Endothelial cell of umbilical vein (primary cell): ENCODE results near the gene TRAPPC12. TPM values are rescaled to one million over a fixed set of nuclear protein-coding genes. Genes with fewer than 3 reads are reported as not detected.

Experiments used
- BruUV-seq: library from RNA; stranded (reverse); fragments of 400-500 nt; replicated peaks from 2 replicates; lab custom pipeline; 2021; lab: Mats Ljungman, UMichigan
- CTCF ChIA-PET: fragments of 300-600, 350-600 bp; sonication (Branson Sonifier 250); formaldehyde crosslinking; loops from one replicate; lab custom pipeline; 2021; ENCODE audit warnings: antibody characterized with exemption, inconsistent platforms; lab: Charles Lee
- POLR2A ChIA-PET: fragments of 300-600, 350-600 bp; sonication (Branson Sonifier 250); formaldehyde crosslinking; loops from one replicate; lab custom pipeline; 2021; ENCODE audit warnings: antibody characterized with exemption, inconsistent platforms; lab: Charles Lee
- DNase-seq: peaks from one replicate; pipeline ENCODE4 v3.0.0-alpha.2; 2011; ENCODE audit warnings: low read depth, low spot score
- FAIRE-seq: peaks from 2 replicates; lab custom pipeline; 2011; peaks lifted over from hg19 to GRCh38; lab: Jason Lieb, UNC
- H2AFZ ChIP-seq: 2 replicates; pipeline ENCODE4 v1.6.0; 2012; ENCODE audit warnings: low read depth, low read length, control low read depth, inconsistent platforms
- H3K27ac ChIP-seq: 2 replicates; pipeline ENCODE4 v1.5.1; 2011; ENCODE audit warnings: low read depth, mild to moderate bottlenecking, control low read depth, low read length, moderate library complexity; ENCODE audit not compliant: insufficient read depth
- H3K27me3 ChIP-seq, 2 experiments: 2 replicates each; pipeline versions ENCODE4 v1.6.0 to v1.6.1; 2011; ENCODE audit warnings: low read length in 2 of 2, mixed read lengths in 1 of 2; ENCODE audit not compliant: control insufficient read depth in 2 of 2, insufficient read depth in 2 of 2
- H3K36me3 ChIP-seq, 2 experiments: 2 replicates in 1 of 2; 3 replicates in 1 of 2; pipeline ENCODE4 v1.5.1; 2011; ENCODE audit warnings: low read length in 2 of 2, mild to moderate bottlenecking in 1 of 2, moderate library complexity in 1 of 2; ENCODE audit not compliant: control insufficient read depth in 2 of 2, insufficient read depth in 2 of 2; ENCODE audit errors: extremely low read depth in 1 of 2
- H3K4me1 ChIP-seq: 3 replicates; pipeline ENCODE4 v1.5.1; 2011; ENCODE audit warnings: mild to moderate bottlenecking, low read length; ENCODE audit not compliant: control insufficient read depth, insufficient read depth; ENCODE audit errors: extremely low read depth
- H3K4me2 ChIP-seq: 2 replicates; pipeline ENCODE4 v1.6.1; 2011; ENCODE audit warnings: low read length, control low read depth, mixed read lengths; ENCODE audit not compliant: insufficient read depth
- H3K4me3 ChIP-seq, 3 experiments: fragments of 200-600 bp in 1 of 3; sonication (generic), shearing (Covaris generic) in 1 of 3; replicated peaks in 1 of 3; 2 replicates each; pipeline ENCODE4 v1.5.1; 2011 to 2016; ENCODE audit warnings: control low read depth in 3 of 3, low read length in 3 of 3, mild to moderate bottlenecking in 2 of 3, inconsistent platforms in 1 of 3, low read depth in 1 of 3, moderate library complexity in 1 of 3; ENCODE audit not compliant: insufficient read depth in 1 of 3
- H3K79me2 ChIP-seq: 2 replicates; pipeline ENCODE4 v1.6.0; 2012; ENCODE audit warnings: low read length, inconsistent platforms; ENCODE audit not compliant: control insufficient read depth, insufficient read depth
- H3K9ac ChIP-seq: replicated peaks from 2 replicates; pipeline ENCODE3; 2011; ENCODE audit warnings: low read length, control low read depth; ENCODE audit not compliant: insufficient read depth; ENCODE audit errors: extremely low read depth
- H3K9me1 ChIP-seq: replicated peaks from 3 replicates; pipeline ENCODE4 v1.6.0; 2011; ENCODE audit warnings: mild to moderate bottlenecking, low read length; ENCODE audit not compliant: control insufficient read depth, insufficient read depth; ENCODE audit errors: extremely low read depth
- H3K9me3 ChIP-seq: replicated peaks from 2 replicates; pipeline ENCODE4 v1.5.1; 2012; ENCODE audit warnings: low read length, inconsistent platforms; ENCODE audit not compliant: control insufficient read depth, insufficient read depth
- H4K20me1 ChIP-seq: replicated peaks from 2 replicates; pipeline ENCODE3; 2011; ENCODE audit warnings: mild to moderate bottlenecking, low read length; ENCODE audit not compliant: control insufficient read depth, insufficient read depth; ENCODE audit errors: extremely low read depth
- EZH2 ChIP-seq: IDR thresholded peaks from 2 replicates; pipeline ENCODE4 v1.6.1; 2012; ENCODE audit warnings: borderline replicate concordance, low read depth, mild to moderate bottlenecking, moderate library complexity, low read length, inconsistent platforms; ENCODE audit not compliant: severe bottlenecking
- FOS ChIP-seq: IDR thresholded peaks from 2 replicates; pipeline ENCODE4 v1.6.1; 2011; ENCODE audit warnings: mild to moderate bottlenecking, low read length, moderate library complexity, borderline replicate concordance; ENCODE audit not compliant: insufficient read depth
- GATA2 ChIP-seq: IDR thresholded peaks from 2 replicates; pipeline ENCODE4 v1.7.0; 2011; ENCODE audit warnings: low read depth, mild to moderate bottlenecking, moderate library complexity, mixed read lengths, low read length; ENCODE audit not compliant: insufficient read length, insufficient read depth
- JUN ChIP-seq: IDR thresholded peaks from 2 replicates; pipeline ENCODE4 v1.6.1; 2011; ENCODE audit warnings: borderline replicate concordance, low read depth; ENCODE audit not compliant: insufficient read length, insufficient read depth
- MYC ChIP-seq: IDR thresholded peaks from one replicate; pipeline ENCODE4 v1.6.1; 2011; ENCODE audit warnings: mild to moderate bottlenecking, low read depth, low read length
- POLR2A ChIP-seq: IDR thresholded peaks from 2 replicates; pipeline ENCODE4 v1.6.1; 2012; ENCODE audit warnings: low read depth, mild to moderate bottlenecking, control low read depth, low read length
- POLR2AphosphoS5 ChIP-seq: IDR thresholded peaks from 2 replicates; pipeline ENCODE4 v1.6.1; 2012; ENCODE audit warnings: low read depth, mild to moderate bottlenecking, control low read depth, low read length, moderate library complexity; ENCODE audit not compliant: insufficient read depth
- dilution Hi-C: fragments of 300-500 bp; cut with MboI; formaldehyde crosslinking; loops from one replicate; pipeline ENCODE4 v1.15.0; 2019; ENCODE audit warnings: low sequenced_read_pairs; ENCODE audit not compliant: extremely low pct_ligation_motif_present
- intact Hi-C: fragments of 100-400 bp; cut with micrococcal nuclease; formaldehyde crosslinking; loops from one replicate; pipeline ENCODE4 v1.10.0; 2022
- polyA plus RNA-seq, 4 experiments: library from polyadenylated mRNA; depleted of rRNA in 3 of 4; stranded (reverse) in 3 of 4; unstranded in 1 of 4; fragments of >200 nt; gene quantifications; 2 replicates each; pipeline versions ENCODE4 v1.2.1 to v1.2.3, GENCODE V29; 2011 to 2012; ENCODE audit warnings: missing spikeins in 1 of 4
- total RNA-seq: library from RNA; stranded (reverse); gene quantifications from 2 replicates; pipeline ENCODE4 v1.2.3, GENCODE V29; 2021
- TF ChIP-seq, protein P1 (sequence below): IDR thresholded peaks from 2 replicates; pipeline ENCODE4 v1.6.1; 2011; ENCODE audit not compliant: insufficient read depth, insufficient read length
- TF ChIP-seq, protein P2 (sequence below), 2 donors: IDR thresholded peaks; 1 replicate in 1 of 2; 2 replicates in 1 of 2; pipeline ENCODE4 v1.5.1; 2011; ENCODE audit warnings: low read length in 2 of 2, mild to moderate bottlenecking in 2 of 2, moderate library complexity in 2 of 2, control low read depth in 1 of 2, inconsistent platforms in 1 of 2, low read depth in 1 of 2; ENCODE audit not compliant: insufficient read depth in 1 of 2; ENCODE audit errors: extremely low read depth in 1 of 2

TRAPPC12 gene
- total and polyA plus RNA-seq, 2 donors (not counting 3 experiments of a cell fraction or from before 2014, with no cell fraction given) = 47.5 to 81.5 TPM

DNA sequence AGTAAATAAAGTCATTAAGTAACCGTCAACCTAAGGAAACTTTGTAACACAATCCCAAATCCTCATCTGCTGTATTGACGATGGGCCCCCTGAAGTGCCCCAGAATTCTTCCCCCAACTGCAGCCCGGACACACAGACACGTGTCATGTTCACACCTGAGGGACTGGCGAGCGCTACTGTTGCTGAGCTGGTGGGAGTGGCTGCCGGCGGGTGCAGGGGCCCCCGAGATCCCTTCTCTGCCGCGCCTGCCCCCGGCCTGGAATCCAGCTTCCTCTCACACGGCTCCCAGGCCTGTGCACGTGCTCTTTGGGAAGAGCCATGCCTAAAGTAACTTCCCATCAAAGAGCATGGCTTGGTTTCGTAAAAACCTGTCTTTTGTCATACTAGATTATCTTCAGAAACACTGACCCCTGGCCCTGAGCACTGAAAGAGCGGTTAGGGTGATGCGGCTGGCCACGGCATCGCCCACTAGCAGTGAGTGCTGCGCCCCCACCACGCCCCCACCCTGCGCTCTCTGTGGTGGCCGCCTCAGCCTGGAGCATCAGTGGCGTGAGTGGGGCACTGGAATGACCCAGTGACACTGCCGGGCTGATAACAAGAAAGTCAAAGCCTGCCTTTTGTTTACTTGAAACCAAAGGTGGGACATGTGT is 83.8 kb downstream of the TRAPPC12 start:
- no peak overlapping the region for H3K9ac ChIP-seq
- FAIRE-seq = no peak

More for the DNA sequence above, 83.8 kb downstream of the TRAPPC12 start:
- H3K27ac ChIP-seq = no peak overlapping the region
- no peak overlapping the region for H2AFZ ChIP-seq
- intact Hi-C loops = loop anchor here (2.0 to 5.0 kb wide), 2 partner anchors 86 to 187 kb away; partner anchors contain the start of genes EIPR1 and TRAPPC12
- no peak overlapping the region for H3K4me2 ChIP-seq
- H3K79me2 ChIP-seq = no peaks in the 10 kb centered on the region
- DNase-seq = no peak
- no peaks in the 10 kb centered on the region for H4K20me1 ChIP-seq
- dilution Hi-C loops = no loop called here
- no peaks in the 10 kb centered on the region for H3K4me1 ChIP-seq
- H3K27me3 ChIP-seq = no peaks in the 10 kb centered on the region
- ChIA-PET POLR2A (no interaction called here), CTCF (interaction anchor here (1.2 to 3.9 kb wide), 9 partner anchors 10 to 98 kb away, joined by 4 to 72 read pairs (median 12); no protein-coding TSS in a partner anchor)
- H3K9me1 ChIP-seq = no peaks in the 10 kb centered on the region
- BruUV-seq = no TSS peak
- TF ChIP-seq FOS (no peak), POLR2AphosphoS5 (no peak), POLR2A (no peak), MYC (no peak), EZH2 (no peak), JUN (no peak), GATA2 (no peak)
- TF ChIP-seq, protein P1, sequence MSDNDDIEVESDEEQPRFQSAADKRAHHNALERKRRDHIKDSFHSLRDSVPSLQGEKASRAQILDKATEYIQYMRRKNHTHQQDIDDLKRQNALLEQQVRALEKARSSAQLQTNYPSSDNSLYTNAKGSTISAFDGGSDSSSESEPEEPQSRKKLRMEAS = no peak
- TF ChIP-seq, protein P2, sequence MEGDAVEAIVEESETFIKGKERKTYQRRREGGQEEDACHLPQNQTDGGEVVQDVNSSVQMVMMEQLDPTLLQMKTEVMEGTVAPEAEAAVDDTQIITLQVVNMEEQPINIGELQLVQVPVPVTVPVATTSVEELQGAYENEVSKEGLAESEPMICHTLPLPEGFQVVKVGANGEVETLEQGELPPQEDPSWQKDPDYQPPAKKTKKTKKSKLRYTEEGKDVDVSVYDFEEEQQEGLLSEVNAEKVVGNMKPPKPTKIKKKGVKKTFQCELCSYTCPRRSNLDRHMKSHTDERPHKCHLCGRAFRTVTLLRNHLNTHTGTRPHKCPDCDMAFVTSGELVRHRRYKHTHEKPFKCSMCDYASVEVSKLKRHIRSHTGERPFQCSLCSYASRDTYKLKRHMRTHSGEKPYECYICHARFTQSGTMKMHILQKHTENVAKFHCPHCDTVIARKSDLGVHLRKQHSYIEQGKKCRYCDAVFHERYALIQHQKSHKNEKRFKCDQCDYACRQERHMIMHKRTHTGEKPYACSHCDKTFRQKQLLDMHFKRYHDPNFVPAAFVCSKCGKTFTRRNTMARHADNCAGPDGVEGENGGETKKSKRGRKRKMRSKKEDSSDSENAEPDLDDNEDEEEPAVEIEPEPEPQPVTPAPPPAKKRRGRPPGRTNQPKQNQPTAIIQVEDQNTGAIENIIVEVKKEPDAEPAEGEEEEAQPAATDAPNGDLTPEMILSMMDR (IDR thresholded peaks at IDR 0.05; ENCODE audit: extremely low read depth in 1 of 2, insufficient read depth in 1 of 2, low read depth in 1 of 2, low read length in 2 of 2) = no peak
- no peaks in the 10 kb centered on the region for H3K9me3 ChIP-seq
- H3K36me3 ChIP-seq = peaks cover 0 to 16% of the 10 kb centered on the region in 2 experiments
- H3K4me3 ChIP-seq = no peak overlapping the region
